Prostate gland (tissue), 2 donors: ENCODE measurements around the gene IQCF5. TPM values are rescaled to one million over a fixed set of nuclear protein-coding genes. Genes with fewer than 3 reads are reported as not detected.

Source experiments
- DNase-seq: peaks from one replicate; pipeline ENCODE4 v3.0.0-alpha.2; 2019; ENCODE audit warnings: low spot score
- H3K27ac ChIP-seq, 2 donors: fragments of 200-600 bp; sonication (generic); 2 replicates each; pipeline ENCODE4 v1.5.1; 2017 to 2019
- H3K27me3 ChIP-seq: fragments of 200-600 bp; sonication (generic); replicated peaks from 2 replicates; pipeline ENCODE4 v1.5.1; 2019; ENCODE audit not compliant: insufficient read depth
- H3K36me3 ChIP-seq, 2 donors: fragments of 200-600 bp; sonication (generic); 1 replicate in 1 of 2; 2 replicates in 1 of 2; pipeline versions ENCODE4 v1.5.1 to v1.8.1; 2017 to 2019
- H3K4me1 ChIP-seq: fragments of 200-600 bp; sonication (generic); replicated peaks from 2 replicates; pipeline ENCODE4 v1.5.1; 2019
- H3K4me3 ChIP-seq, 2 donors: fragments of 200-600 bp; sonication (generic); 2 replicates each; pipeline ENCODE4 v1.5.1; 2017 to 2019
- H3K9me3 ChIP-seq: fragments of 200-600 bp; sonication (generic); 2 replicates; pipeline ENCODE4 v1.5.1; 2017
- CTCF ChIP-seq, 4 experiments: fragments of 200-600 bp in 2 of 4; fragments of 450-650 bp in 2 of 4; sonication (generic) in 2 of 4; IDR thresholded peaks; 1 replicate in 3 of 4; 2 replicates in 1 of 4; pipeline ENCODE4 v1.5.1; 2016 to 2019; ENCODE audit warnings: antibody characterized with exemption in 4 of 4, mild to moderate bottlenecking in 2 of 4, moderate library complexity in 2 of 4
- POLR2A ChIP-seq: fragments of 450-650 bp; IDR thresholded peaks from one replicate; pipeline ENCODE4 v1.6.1; 2016; ENCODE audit warnings: antibody characterized with exemption, mild to moderate bottlenecking
- POLR2AphosphoS5 ChIP-seq: sonication (generic); formaldehyde crosslinking; IDR thresholded peaks from one replicate; pipeline ENCODE4 v1.6.1; 2017; ENCODE audit warnings: antibody characterized with exemption
- WGBS: methylation state at CpG from one replicate; pipeline ENCODE4 v1.1.5; 2018; 5-methylcytosine and 5-hydroxymethylcytosine counted together
- intact Hi-C: fragments of 100-400 bp; cut with DNase I; formaldehyde crosslinking; loops from one replicate; pipeline ENCODE4 v1.14.2; 2022
- total RNA-seq, 2 donors: library from RNA; depleted of rRNA; stranded (reverse); fragments of >200 nt; gene quantifications; one replicate each; pipeline ENCODE4 v1.1.0, GENCODE V29; 2016

IQCF5 gene
- total RNA-seq, 2 donors from 2014 or later: 2.0 TPM; not detected in 1

- Histone ChIP-seq H3K4me3 (no peak overlapping the region), H3K36me3 (no peaks in the 10 kb centered on the region), H3K27me3 (no peaks in the 10 kb centered on the region), H3K4me1 (no peaks in the 10 kb centered on the region), H3K9me3 (no peaks in the 10 kb centered on the region), H3K27ac (no peak overlapping the region)
- TF ChIP-seq POLR2AphosphoS5 (no peak), POLR2A (no peak), CTCF (IDR thresholded peaks at IDR 0.05) (no peak)
- intact Hi-C loops: no loop called here
- no peak for DNase-seq
- 90% methylated on average over 15 of the region's 15 CpGs for WGBS
Measured at GRCh38 chr3:51897391-51897790, 22.0 kb upstream of the IQCF5 start.

GRCh38 chr3:51896607-51897305, 21.4 kb upstream of the IQCF5 start:
- no peaks in the 10 kb centered on the region for H3K9me3 ChIP-seq
- intact Hi-C loops: no loop called here
- no peaks in the 10 kb centered on the region for H3K36me3 ChIP-seq
- H3K4me1 ChIP-seq: no peaks in the 10 kb centered on the region
- no peak overlapping the region for H3K4me3 ChIP-seq
- no peak for TF ChIP-seq CTCF (IDR thresholded peaks at IDR 0.05)
- no peak for TF ChIP-seq POLR2AphosphoS5
- TF ChIP-seq POLR2A: no peak
- H3K27me3 ChIP-seq: no peaks in the 10 kb centered on the region
- DNase-seq: no peak
- WGBS: 92% methylated on average over 10 of the region's 10 CpGs
- no peak overlapping the region for H3K27ac ChIP-seq

GRCh38 chr3:51894939-51895338, 19.5 kb upstream of the IQCF5 start:
- intact Hi-C loops: no loop called here
- no peaks in the 10 kb centered on the region for H3K27me3 ChIP-seq
- no peak overlapping the region for H3K27ac ChIP-seq
- TF ChIP-seq POLR2AphosphoS5 (no peak), POLR2A (no peak), CTCF (IDR thresholded peaks at IDR 0.05) (no peak)
- WGBS: 93% methylated on average over 16 of the region's 16 CpGs
- DNase-seq: no peak
- no peaks in the 10 kb centered on the region for H3K9me3 ChIP-seq
- H3K36me3 ChIP-seq: no peaks in the 10 kb centered on the region
- no peak overlapping the region for H3K4me3 ChIP-seq
- no peaks in the 10 kb centered on the region for H3K4me1 ChIP-seq

GRCh38 chr3:51894391-51894790, 19.0 kb upstream of the IQCF5 start:
- intact Hi-C loops: no loop called here
- Histone ChIP-seq H3K27me3 (no peaks in the 10 kb centered on the region), H3K4me1 (no peaks in the 10 kb centered on the region), H3K4me3 (no peak overlapping the region), H3K9me3 (no peaks in the 10 kb centered on the region), H3K36me3 (no peaks in the 10 kb centered on the region), H3K27ac (no peak overlapping the region)
- WGBS: 84% methylated on average over 4 of the region's 4 CpGs
- TF ChIP-seq POLR2AphosphoS5 (no peak), POLR2A (no peak), CTCF (IDR thresholded peaks at IDR 0.05) (no peak)
- no peak for DNase-seq
